Jurkat, Clone E6-1 (cell line): Measurements from ENCODE around the gene TP53RK.

Source experiments
- DNase-seq: peaks from one replicate; pipeline ENCODE4 v3.0.0-alpha.2; 2011; ENCODE audit warnings: low read depth, low spot score
- H3K4me3 ChIP-seq: 2 replicates; pipeline ENCODE4 v1.5.1; 2011; ENCODE audit warnings: mild to moderate bottlenecking, low read length, control low read depth, moderate library complexity

Gene TP53RK

DNA sequence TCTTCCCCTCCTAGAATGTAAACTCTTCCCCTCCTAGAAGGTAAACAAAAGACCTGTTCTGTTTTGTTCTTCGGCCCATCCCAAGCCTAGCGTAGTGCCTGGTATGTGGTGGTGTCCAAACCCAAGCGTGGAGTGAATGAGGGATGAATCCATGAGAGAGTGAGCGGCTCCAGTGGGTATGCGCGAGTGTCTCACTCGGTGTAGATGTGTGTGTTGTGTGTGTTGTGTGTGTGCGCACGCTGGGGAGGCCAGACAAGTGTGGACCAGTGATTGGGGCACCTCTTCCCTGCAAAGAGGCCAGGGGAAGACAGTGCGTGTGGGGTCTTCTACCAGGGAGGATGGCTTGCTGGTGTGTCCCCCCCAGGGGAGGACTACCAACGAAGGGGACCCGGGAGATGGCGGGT, 19.8 kb upstream of the TP53RK start:
- no peak for DNase-seq
- H3K4me3 ChIP-seq, result no peak overlapping the region

DNA sequence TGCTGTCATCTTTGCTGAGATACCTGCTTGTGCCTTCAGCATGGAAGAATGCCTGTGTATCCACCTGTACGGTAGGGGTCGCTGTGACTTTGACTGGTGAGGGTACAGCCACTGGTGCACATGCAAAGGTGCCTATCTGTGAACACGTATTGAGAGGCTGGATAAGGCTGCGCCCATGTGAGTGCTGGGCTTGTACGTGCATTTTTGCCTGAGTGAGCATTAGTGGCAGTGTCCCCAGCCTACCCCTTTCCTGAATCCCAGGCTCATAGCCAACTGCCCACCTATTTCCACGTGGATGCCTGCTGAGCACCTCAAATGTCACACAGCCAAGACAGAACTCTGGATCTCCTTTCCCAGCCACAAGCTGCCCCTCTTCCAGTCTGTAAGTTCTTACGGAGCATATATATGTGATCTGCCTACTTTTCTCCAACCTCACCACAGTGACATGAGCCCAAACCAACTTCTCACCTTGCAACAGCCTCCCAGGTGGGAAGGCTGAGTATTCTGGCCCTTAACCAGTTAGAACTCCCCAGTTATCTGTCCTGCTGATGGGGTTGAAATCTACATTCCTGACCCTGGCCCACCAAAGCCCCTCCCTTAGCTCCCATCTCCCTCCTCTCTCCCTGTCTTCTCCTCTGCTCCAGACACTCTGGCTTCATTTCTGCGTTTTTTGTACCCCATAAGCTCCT, 19.1 kb upstream of the TP53RK start:
- no peak for DNase-seq
- H3K4me3 ChIP-seq, result no peak overlapping the region

DNA sequence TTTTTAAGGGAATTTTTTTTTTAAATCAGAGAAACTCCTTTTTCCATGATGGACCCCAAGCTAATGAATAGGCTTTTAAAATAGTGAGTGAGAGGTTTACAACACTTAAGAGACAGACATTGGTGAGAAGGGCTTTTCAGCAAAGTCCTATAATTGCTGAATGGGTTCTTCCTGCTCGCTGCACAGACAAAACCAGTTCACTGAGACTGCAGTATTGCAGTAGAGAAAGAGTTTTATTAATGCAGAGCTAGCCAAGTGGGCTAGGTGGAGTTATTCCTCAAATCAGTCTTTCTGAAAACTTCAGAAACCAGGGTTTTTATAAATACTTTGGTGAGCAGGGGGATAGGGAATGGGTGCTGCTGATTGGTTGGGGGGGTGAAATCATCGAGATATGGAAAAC, 17.0 kb upstream of the TP53RK start:
- no peak for DNase-seq
- no peak overlapping the region for H3K4me3 ChIP-seq

DNA sequence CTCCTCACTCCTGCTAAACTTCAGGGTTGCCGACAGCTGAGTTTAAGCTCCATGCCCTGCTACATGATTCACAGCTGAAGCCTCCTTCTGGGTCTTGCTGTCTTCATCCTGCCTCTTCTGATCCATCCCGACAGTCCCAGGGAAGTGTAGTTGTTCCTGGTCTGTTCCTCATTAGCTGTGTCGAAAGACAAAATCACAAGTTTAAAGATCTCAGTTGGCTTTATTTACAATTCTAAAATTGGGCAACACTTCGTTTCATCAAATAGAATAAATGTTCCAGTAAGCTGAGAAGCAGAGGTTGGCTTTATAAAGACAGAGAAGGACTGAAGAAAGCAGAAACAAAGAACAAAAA, 16.1 kb upstream of the TP53RK start:
- no peak overlapping the region for H3K4me3 ChIP-seq
- no peak for DNase-seq

DNA sequence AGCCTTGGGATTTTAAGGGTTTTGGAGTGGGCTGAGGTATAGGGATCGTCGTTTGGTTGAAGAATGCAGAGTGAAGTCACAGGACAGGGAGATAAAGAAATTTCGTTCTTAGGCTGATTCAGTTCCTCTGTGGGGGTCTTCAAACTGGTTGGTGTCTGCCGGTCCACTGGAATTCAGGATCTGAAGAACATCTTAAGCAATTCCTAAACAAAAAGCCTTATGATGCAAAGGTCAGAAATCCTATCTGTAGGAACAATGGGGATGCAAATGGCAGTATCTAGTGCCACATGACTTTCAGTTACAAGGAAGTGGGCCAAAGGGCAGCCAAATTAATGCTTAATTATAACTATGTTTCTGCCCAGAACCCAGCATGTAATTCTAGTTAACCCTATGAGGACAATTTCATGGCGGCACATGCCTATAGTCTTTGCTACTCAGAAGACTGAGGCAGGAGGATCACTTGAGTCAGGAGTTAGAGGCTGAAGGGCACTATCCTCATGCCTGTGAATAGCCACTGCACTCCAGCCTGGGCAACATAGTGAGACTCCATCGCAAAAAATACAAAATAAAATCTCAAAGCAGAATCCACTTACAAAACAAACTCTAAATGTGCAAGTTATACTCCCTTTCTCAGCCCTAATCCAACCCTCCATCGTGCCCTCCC, 15.6 kb upstream of the TP53RK start:
- no peak overlapping the region for H3K4me3 ChIP-seq
- no peak for DNase-seq

DNA sequence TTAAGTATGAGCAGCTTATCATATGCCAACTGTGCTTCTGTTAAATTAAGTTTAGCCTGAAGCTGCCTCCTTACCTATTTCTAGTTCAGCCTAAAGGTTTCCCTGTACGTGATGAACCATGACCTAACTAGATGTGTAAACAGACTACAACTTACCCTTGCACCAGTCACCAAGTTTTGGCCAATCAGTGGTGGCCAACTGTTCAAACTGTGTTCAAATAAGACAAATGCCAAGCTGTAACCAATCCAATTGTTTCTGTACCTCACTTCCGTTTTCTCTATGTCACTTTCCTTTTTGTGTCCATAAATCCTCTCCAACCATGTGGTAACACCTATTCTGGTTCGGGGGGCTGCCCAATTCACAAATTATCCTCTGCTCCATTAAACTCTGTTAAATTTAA, 14.2 kb upstream of the TP53RK start:
- DNase-seq, result no peak
- no peak overlapping the region for H3K4me3 ChIP-seq

DNA sequence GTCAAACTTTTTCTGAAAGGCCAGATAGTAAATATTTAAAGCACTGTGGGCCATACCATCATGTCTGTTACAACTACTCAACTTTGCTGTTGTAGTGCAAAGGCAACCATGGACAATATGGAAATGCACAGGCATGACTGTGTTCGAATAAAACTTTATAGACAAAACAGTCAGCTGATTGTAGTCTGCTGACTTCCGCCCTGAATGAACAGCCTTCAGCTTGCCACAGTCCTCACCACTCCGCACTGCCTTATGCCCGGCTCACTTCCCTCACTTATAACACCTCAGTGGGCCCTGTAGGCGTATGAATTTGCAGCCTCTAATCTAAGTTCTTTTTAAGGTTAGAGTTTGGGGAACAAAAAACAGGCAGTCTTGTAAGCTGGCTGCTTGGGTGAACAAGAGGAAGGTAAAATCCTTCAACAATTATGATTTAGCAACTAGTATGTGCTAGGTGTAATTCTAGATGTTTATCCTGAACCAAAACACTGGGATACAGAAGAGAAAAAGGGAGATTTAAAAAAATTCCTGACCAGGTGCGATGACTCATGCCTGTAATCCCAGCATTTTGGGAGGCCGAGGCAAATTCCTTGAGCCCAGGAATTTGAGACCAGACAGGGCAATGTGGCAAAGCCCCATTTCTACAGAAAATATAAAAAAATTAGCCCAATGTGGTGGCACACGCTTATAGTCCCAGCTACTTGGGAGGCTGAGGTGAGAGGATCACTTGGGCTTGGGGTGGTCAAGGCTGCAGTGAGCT, 13.4 kb upstream of the TP53RK start:
- H3K4me3 ChIP-seq, result no peak overlapping the region
- no peak for DNase-seq

DNA sequence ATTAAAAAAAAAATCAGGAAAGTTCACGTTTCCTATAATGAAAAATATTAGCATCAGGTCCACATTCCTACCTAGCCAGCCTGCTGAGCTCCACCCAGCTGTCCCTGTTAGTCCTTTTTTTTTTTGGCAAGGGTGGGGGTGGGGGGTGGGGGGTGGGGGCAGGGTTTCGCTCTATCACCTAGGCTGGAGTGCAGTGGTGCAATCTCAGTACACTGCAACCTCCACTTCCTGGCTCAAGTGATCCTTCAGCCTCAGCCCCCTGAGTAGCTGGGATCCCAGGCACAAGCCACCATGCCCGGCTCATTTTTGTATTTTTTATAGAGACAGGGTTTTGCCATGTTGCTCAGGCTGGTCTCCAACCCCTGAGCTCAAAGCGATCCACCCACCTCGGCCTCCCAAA, 12.7 kb upstream of the TP53RK start:
- no peak overlapping the region for H3K4me3 ChIP-seq
- DNase-seq, result no peak

DNA sequence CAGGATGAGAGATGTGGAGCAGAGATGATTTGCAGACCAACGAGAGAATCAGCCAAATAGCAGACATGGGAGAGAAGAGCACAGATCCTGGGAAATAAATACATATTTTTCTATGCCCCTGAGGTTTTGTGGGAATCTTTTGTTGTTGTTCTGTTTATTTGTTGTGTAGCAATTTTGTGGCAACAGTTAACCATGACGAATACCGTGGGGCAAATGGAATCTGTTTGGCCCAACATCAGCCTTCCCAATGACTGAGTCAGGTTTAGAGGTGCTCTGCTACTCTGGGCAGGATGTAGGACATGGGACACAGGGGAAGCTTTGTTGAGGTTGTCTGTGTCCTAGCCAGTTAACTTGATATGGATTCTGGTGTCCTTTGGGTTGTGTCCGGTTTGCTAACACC, 12.3 kb upstream of the TP53RK start:
- DNase-seq, result no peak
- H3K4me3 ChIP-seq, result no peak overlapping the region

DNA sequence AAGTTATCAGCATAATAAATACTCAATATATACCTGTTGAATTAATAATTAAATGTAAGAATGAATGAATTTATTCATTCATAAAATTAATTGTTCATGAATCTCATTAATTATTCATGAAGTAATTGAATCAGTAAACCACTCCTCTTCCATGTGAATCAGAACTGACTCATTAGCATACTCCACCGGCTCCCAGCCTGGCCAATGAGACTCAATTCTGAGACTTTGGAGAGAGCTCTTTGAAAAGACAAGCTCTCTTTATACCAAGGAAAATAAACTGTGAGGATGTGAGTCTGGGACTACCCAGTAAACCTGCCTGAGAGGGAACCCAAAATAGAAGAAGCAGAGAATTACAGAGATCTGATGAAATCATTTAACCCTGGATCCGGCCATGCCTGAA, 11.8 kb upstream of the TP53RK start:
- H3K4me3 ChIP-seq, result no peak overlapping the region
- no peak for DNase-seq

DNA sequence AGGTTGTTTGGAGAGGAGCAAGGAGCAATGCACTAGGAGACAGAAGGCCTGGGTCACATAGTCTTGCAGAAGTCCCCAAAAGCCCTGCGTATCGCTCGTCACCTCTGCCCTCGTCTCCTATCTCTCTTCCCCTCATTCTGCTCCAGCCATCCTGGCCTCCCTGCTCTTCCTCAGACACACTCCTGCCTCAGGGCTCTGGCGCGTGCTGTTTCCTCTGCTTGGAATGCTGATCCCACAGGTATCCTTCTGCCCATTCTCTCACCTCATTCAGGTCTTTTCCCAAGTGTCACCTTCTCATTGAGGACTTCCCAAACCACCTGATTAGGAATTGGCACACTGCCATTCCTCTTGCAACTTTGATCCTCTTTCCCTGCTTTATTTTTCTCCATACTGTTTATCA, 11.2 kb upstream of the TP53RK start:
- no peak overlapping the region for H3K4me3 ChIP-seq
- no peak for DNase-seq

DNA sequence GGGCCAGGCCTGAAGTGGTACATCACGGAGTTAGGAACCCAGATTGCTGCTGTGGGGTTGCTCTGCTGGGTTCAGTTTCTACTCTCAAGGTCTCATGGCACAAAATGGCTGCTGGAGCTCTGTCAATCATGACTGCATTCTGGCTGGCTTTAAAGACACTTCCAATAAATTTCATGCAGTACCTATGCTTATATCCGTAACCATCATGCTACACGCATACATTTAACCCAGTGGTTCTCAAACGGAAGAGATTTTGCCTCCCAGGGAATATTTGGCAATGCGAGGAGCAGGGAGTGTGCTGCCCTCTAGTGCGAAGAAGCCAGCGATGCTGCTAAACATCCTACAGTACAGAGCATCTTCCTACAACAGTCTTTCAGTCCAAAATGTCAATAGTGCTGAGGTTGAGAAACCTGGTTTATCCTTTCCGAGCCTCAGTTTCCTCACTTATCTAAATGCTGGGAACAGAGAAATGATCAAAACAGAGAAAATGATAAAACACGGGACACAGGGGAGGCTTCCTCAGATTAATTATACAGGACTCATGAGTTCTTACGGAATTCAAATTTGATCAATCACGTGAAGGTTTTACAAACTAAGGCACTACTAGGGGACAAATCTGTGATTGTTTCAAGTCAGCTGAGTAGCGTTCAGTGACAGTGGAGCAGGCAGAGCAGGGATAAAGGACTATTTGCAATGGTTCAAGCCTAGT, 10.6 kb upstream of the TP53RK start:
- no peak overlapping the region for H3K4me3 ChIP-seq
- no peak for DNase-seq

DNA sequence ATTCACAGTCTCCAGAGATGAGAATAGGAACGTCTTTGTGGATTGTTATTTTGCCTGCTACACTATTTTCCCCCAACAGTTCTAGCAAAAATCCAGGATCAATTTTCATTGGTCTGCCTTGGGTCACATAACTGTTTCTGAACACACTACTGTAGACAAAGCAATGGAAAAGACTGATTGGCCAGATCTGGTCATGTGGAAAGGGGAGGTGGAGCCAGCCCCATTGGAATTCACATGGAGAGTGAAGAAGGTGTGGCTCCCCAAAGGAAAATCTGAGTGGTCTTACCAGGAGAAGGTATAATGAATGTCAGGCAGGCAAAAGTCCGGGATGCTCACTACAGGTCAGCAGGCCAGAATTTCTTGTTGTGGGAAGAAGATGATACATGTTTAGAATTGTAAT, 9.5 kb upstream of the TP53RK start:
- no peak overlapping the region for H3K4me3 ChIP-seq
- no peak for DNase-seq

DNA sequence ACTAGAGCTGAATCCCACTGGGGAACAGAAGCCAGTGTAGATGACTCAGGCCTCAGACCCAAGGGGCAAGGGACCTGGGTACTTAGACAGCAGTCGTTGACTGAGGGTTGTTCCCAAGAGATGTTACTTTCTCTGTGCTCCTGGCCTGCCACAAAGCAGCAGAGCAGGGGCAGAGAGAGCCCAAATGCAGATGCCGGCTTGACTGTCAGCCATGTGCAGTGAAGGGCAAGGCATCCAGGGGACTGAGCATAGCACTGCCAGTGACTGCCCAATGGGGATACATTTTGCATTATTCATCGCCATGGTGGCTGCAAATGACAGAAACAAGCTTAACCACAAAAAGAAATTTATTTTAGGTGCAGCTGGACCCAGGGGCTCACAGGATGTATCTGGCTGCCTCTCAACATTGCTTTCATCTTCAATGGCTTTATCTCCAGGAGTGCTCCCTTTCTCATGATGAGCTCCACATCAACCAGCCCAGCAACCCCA, 7.6 kb upstream of the TP53RK start:
- H3K4me3 ChIP-seq, result no peak overlapping the region
- DNase-seq, result no peak

DNA sequence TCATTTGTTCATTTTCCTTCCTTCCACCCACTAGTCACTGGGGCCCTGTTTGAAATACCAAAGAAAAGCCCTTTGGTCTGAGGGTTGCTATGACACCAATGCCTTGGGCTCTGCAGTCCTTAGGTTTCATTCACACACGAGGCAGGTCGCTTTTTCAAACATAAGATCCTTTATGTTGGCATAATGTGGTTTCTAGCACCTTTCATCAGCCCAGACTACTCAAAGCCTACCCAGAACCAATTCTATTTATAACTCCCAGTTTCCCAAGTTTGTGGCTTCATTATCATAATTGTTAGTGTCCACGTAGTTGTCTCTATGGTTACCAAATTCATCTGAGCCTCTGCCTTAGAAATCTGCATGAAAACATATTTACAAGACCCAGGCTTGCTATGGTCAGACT, 6.6 kb upstream of the TP53RK start:
- no peak for DNase-seq
- H3K4me3 ChIP-seq, result no peak overlapping the region

DNA sequence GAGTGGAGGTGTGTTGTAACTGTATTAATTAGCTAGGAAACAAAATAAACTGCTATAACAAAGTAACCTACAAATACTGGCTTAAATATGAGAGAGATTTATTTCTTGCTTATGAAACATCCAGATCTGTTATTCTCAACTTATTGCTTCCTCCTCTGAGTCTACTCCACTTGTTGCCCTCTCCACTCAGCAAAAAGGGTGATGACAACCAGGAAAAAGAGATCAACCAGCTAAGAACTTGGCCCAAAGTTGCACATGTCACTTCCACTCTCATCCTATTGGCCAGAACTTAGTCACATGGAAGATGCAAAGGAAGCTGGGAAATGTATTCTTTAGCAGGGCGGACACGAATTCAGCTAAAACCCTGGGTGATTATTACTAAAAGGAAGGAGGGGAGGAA, 5.2 kb upstream of the TP53RK start:
- peak; percentile 50 for DNase-seq
- no peak overlapping the region for H3K4me3 ChIP-seq

DNA sequence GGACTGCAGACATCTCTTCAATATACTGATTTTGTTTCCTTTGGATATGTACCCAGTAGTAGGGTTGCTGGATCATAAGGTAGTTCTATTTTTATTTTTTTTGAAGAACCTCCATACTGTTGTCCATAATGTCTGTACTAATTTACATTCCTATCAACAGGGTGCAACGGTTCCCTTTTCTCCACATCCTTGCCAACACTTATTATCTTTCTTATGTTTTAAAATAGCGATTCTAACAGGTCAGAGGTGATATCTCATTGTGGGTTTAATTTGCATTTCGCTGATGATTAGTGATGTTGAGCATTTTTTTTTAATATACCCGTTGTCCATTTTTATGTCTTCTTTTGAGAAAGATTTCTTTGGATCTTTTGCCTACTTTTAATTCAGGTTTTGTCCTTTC, 2.0 kb upstream of the TP53RK start:
- H3K4me3 ChIP-seq, result no peak overlapping the region
- no peak for DNase-seq

DNA sequence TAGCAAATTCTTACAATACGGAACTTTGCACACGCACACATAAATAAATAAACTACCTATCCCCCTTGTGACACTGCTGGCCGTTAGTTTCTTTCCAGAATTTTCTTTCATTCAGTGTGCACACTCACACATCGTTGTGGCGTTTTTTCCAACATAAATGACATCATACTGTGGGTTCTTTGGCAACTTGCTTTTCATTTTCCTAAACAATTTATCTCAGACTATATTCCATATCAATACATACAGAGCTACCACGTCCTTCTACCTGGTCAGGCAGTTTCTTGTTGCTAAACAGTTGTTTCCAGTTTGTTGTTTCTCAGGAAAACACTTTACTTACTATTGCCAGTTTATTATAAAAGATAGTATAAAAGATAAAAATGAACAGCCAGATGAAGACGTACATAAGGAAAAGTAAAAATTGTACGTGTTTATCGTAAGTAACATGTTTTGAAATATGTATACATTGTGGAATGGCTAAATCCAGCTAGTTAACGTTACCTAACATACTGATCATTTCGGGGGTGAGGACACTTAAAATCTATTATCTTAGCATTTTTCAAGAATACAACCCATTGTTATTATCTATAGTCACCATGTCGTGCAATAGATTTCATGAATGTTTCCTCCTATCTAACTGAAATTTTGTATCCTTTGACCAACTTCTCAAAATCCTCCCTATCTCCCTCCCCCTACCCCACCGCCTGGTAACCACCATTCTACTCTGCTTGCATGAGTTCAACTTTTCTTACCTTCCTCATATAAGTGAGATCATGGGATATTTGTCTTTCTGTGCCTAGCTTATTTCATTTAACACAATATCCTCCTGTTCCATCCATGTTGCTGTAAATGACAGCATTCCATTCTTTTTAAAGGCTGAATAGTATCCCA, 1.2 kb upstream of the TP53RK start:
- no peak for DNase-seq
- no peak overlapping the region for H3K4me3 ChIP-seq

DNA sequence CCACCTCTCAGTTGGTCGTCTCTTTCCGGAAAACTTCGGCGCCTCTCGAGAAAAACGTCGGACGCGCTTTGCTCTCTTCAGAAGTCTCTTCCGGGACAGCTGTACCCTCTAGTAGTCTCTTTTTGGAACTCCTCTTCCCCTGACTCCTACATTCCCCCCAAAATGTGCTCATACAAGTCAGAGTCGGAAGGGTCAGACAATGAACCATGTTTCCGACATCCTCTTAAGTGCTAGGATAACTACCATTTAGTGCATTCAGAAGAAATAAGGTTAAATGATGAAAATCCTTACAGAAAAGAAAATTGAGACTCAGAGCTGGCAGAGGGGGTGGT, 476 bp upstream of the TP53RK start:
- peak overlapping the region; percentile 86 for H3K4me3 ChIP-seq
- no peak for DNase-seq
